Peyer's patch (tissue), 4 donors: ENCODE data around the gene NEK6.

Experiments
- POLR2A ChIP-seq, 2 donors: fragments of 450-650 bp; IDR thresholded peaks; one replicate each; pipeline ENCODE4 v1.5.1; 2017; ENCODE audit warnings: antibody characterized with exemption in 2 of 2, mild to moderate bottlenecking in 2 of 2, moderate library complexity in 2 of 2
- TF ChIP-seq, protein P1 (sequence below), 6 experiments: fragments of 450-650 bp in 4 of 6; fragments of 200-600 bp in 2 of 6; sonication (generic) in 1 of 6; IDR thresholded peaks; one replicate each; pipeline ENCODE4 v1.5.1; 2017 to 2019; ENCODE audit warnings: antibody characterized with exemption in 6 of 6, mild to moderate bottlenecking in 3 of 6, moderate library complexity in 1 of 6

- no peak for TF ChIP-seq POLR2A (IDR thresholded peaks at IDR 0.05)
- TF ChIP-seq, protein P1, sequence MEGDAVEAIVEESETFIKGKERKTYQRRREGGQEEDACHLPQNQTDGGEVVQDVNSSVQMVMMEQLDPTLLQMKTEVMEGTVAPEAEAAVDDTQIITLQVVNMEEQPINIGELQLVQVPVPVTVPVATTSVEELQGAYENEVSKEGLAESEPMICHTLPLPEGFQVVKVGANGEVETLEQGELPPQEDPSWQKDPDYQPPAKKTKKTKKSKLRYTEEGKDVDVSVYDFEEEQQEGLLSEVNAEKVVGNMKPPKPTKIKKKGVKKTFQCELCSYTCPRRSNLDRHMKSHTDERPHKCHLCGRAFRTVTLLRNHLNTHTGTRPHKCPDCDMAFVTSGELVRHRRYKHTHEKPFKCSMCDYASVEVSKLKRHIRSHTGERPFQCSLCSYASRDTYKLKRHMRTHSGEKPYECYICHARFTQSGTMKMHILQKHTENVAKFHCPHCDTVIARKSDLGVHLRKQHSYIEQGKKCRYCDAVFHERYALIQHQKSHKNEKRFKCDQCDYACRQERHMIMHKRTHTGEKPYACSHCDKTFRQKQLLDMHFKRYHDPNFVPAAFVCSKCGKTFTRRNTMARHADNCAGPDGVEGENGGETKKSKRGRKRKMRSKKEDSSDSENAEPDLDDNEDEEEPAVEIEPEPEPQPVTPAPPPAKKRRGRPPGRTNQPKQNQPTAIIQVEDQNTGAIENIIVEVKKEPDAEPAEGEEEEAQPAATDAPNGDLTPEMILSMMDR (IDR thresholded peaks at IDR 0.05), result no peak
These were observed 17.0 kb downstream of the NEK6 start for GRCh38 chr9:124274738-124275137.
